Lower leg skin (tissue), 3 donors: ENCODE results near the gene ROR2.

ENCODE experiments used
- CTCF ChIP-seq, 3 donors: fragments of 450-650 bp; IDR thresholded peaks; one replicate each; pipeline ENCODE4 v1.5.1; 2016; ENCODE audit warnings: antibody characterized with exemption in 3 of 3, mild to moderate bottlenecking in 3 of 3, moderate library complexity in 2 of 3
- POLR2A ChIP-seq, 2 donors: fragments of 450-650 bp; IDR thresholded peaks; one replicate each; pipeline ENCODE4 v1.6.1; 2016 to 2017; ENCODE audit warnings: antibody characterized with exemption in 2 of 2, mild to moderate bottlenecking in 1 of 2, moderate library complexity in 1 of 2

- no peak for TF ChIP-seq CTCF (IDR thresholded peaks at IDR 0.05)
- TF ChIP-seq POLR2A (IDR thresholded peaks at IDR 0.05) = no peak
Measured at GRCh38 chr9:91848146-91848545, 101.9 kb downstream of the ROR2 start.
